ENCODE data around the gene CTSZ. TPM values are rescaled to one million over a fixed set of nuclear protein-coding genes. Genes with fewer than 3 reads are reported as not detected.

CTSZ gene
- total RNA-seq, 6 experiments from 2014 or later = 124 to 240 (median 136) TPM

- Mint-ChIP-seq H3K36me3 (ENCODE audit: low read depth) (peaks cover 67% of the 10 kb centered on the region), H3K4me1 (ENCODE audit: low read depth) (peaks cover 56% of the 10 kb centered on the region)
Observed at GRCh38 chr20:59032023-59032712, 25.1 kb upstream of the CTSZ start, which contains the start of gene ATP5F1E. Gene ATP5F1E (minus strand): TSS chr20:59032335. CDS start chr20:59032251, 84 bp downstream.

GRCh38 chr20:59031564-59032022, 24.5 kb upstream of the CTSZ start:
- Mint-ChIP-seq H3K27ac (peak overlapping the region; percentile 92), H3K36me3 (ENCODE audit: low read depth) (peaks cover 67% of the 10 kb centered on the region), H3K27me3 (ENCODE audit: insufficient read depth) (peaks cover 2% of the 10 kb centered on the region), H3K4me1 (ENCODE audit: low read depth) (peaks cover 62% of the 10 kb centered on the region), H3K4me3 (peak overlapping the region; percentile 94), H3K9me3 (no peaks in the 10 kb centered on the region)
- DNase-seq = no peak
- no peak for TF ChIP-seq CTCF (IDR thresholded peaks at IDR 0.05)

More at GRCh38 chr20:59032023-59032712, 25.1 kb upstream of the CTSZ start, which contains the start of gene ATP5F1E:
- peak; percentile 90 for DNase-seq
- H3K4me3 Mint-ChIP-seq = peak within 1 kb of the TSS; percentile 94
- no peaks in the 10 kb centered on the region for H3K9me3 Mint-ChIP-seq
- peak within 1 kb of the TSS; percentile 93 for H3K27ac Mint-ChIP-seq
- H3K27me3 Mint-ChIP-seq (ENCODE audit: insufficient read depth) = peaks cover 2% of the 10 kb centered on the region
- TF ChIP-seq CTCF (IDR thresholded peaks at IDR 0.05) = no peak

- Mint-ChIP-seq H3K4me3 (peak overlapping the region; percentile 94), H3K27ac (peak overlapping the region; percentile 92), H3K9me3 (no peaks in the 10 kb centered on the region), H3K27me3 (ENCODE audit: insufficient read depth) (peaks cover 2% of the 10 kb centered on the region), H3K4me1 (ENCODE audit: low read depth) (peaks cover 65% of the 10 kb centered on the region), H3K36me3 (ENCODE audit: low read depth) (peaks cover 67% of the 10 kb centered on the region)
- DNase-seq = no peak
- TF ChIP-seq CTCF (IDR thresholded peaks at IDR 0.05) = no peak
Observed at GRCh38 chr20:59030911-59031563, 24.0 kb upstream of the CTSZ start.

GRCh38 chr20:59028812-59029211, 21.8 kb upstream of the CTSZ start:
- TF ChIP-seq CTCF (IDR thresholded peaks at IDR 0.05) = no peak
- DNase-seq = no peak
- Mint-ChIP-seq H3K27ac (peak overlapping the region; percentile 74), H3K4me1 (ENCODE audit: low read depth) (peaks cover 62% of the 10 kb centered on the region), H3K9me3 (no peaks in the 10 kb centered on the region), H3K4me3 (peak overlapping the region; percentile 94), H3K27me3 (ENCODE audit: insufficient read depth) (peaks cover 2% of the 10 kb centered on the region), H3K36me3 (ENCODE audit: low read depth) (peaks cover 56% of the 10 kb centered on the region)

- Mint-ChIP-seq H3K27ac (peak overlapping the region; percentile 74), H3K4me3 (peak overlapping the region; percentile 94), H3K36me3 (ENCODE audit: low read depth) (peaks cover 61% of the 10 kb centered on the region), H3K27me3 (ENCODE audit: insufficient read depth) (peaks cover 2% of the 10 kb centered on the region), H3K4me1 (ENCODE audit: low read depth) (peaks cover 57% of the 10 kb centered on the region), H3K9me3 (no peaks in the 10 kb centered on the region)
- no peak for TF ChIP-seq CTCF (IDR thresholded peaks at IDR 0.05)
- DNase-seq = peak; percentile 46
Observed at GRCh38 chr20:59027741-59028320, 20.8 kb upstream of the CTSZ start.
